Measurements from ENCODE around the gene HTR3A.
A peak's percentile ranks its signal among the peaks of the same experiment; 100 is the strongest.

Gene HTR3A

DNA sequence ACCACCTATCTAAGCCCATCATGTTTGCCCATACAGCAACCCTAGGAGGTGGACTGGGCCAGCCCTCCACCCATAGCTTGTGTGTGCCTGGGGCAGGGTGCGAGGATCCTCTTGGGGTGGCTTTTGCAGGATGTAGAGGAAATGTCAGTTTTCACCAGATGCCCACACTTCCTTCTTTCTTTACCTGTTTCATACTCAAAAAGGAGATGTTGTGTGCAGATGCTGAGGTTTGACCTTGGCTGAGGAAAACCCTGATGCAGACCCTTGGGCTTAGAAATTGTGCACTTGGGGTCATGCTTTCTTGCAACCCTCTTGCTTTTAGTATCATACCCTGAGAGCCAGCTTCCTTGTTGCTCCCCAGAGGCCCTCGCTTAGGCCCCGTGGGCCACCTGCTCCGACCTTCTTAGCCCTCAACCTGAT lies 2.2 kb downstream of the HTR3A start:
- H3K4me3 ChIP-seq (ENCODE audit: severe bottlenecking), result no peak overlapping the region
- ATAC-seq (ENCODE audit: low read depth), result no peak
- H3K27me3 ChIP-seq (ENCODE audit: insufficient read depth, poor library complexity, severe bottlenecking), result peaks cover 28% of the 10 kb centered on the region
- no peak for TF ChIP-seq CTCF (IDR thresholded peaks at IDR 0.05; ENCODE audit: poor library complexity, severe bottlenecking)
- peak; percentile 26 for DNase-seq (ENCODE audit: low spot score)
- no peaks in the 10 kb centered on the region for H3K9me3 ChIP-seq (ENCODE audit: severe bottlenecking)
- no peak overlapping the region for H3K27ac ChIP-seq (ENCODE audit: poor library complexity, severe bottlenecking)
- no peaks in the 10 kb centered on the region for H3K36me3 ChIP-seq (ENCODE audit: low read depth)
- H3K4me1 ChIP-seq (ENCODE audit: insufficient read depth, poor library complexity, severe bottlenecking), result peaks cover 3% of the 10 kb centered on the region

DNA sequence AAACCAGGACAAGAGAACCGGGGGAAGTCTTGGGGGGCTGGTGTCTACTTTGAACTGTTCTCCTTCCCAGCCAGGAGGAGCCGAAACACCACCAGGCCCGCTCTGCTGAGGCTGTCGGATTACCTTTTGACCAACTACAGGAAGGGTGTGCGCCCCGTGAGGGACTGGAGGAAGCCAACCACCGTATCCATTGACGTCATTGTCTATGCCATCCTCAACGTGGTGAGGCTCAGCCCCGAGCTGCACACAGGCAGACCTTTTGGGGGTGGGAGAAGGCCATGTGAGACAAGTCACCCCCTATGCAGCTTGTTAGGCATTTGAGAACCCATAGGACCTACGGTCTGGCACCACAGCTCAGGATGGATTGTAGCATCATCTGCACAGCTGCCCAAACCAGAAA lies 2.8 kb downstream of the HTR3A start:
- no peak for TF ChIP-seq CTCF (IDR thresholded peaks at IDR 0.05; ENCODE audit: poor library complexity, severe bottlenecking)
- Histone ChIP-seq H3K27me3 (ENCODE audit: insufficient read depth, poor library complexity, severe bottlenecking) (peaks cover 32% of the 10 kb centered on the region), H3K27ac (ENCODE audit: poor library complexity, severe bottlenecking) (no peak overlapping the region), H3K4me3 (ENCODE audit: severe bottlenecking) (no peak overlapping the region), H3K36me3 (ENCODE audit: low read depth) (no peaks in the 10 kb centered on the region), H3K9me3 (ENCODE audit: severe bottlenecking) (no peaks in the 10 kb centered on the region), H3K4me1 (ENCODE audit: insufficient read depth, poor library complexity, severe bottlenecking) (peaks cover 3% of the 10 kb centered on the region)
- ATAC-seq (ENCODE audit: low read depth) (no peak), DNase-seq (ENCODE audit: low spot score) (peak; percentile 47)

- Histone ChIP-seq H3K4me1 (ENCODE audit: insufficient read depth, poor library complexity, severe bottlenecking) (peaks cover 3% of the 10 kb centered on the region), H3K27ac (ENCODE audit: poor library complexity, severe bottlenecking) (no peak overlapping the region), H3K9me3 (ENCODE audit: severe bottlenecking) (no peaks in the 10 kb centered on the region), H3K27me3 (ENCODE audit: insufficient read depth, poor library complexity, severe bottlenecking) (peaks cover 37% of the 10 kb centered on the region), H3K4me3 (ENCODE audit: severe bottlenecking) (no peak overlapping the region), H3K36me3 (ENCODE audit: low read depth) (no peaks in the 10 kb centered on the region)
- no peak for ATAC-seq (ENCODE audit: low read depth)
- no peak for DNase-seq (ENCODE audit: low spot score)
- TF ChIP-seq CTCF (IDR thresholded peaks at IDR 0.05; ENCODE audit: poor library complexity, severe bottlenecking), result no peak
These were observed 4.5 kb downstream of the HTR3A start for GRCh38 chr11:113979431-113979830.

- Histone ChIP-seq H3K9me3 (ENCODE audit: severe bottlenecking) (no peaks in the 10 kb centered on the region), H3K27me3 (ENCODE audit: insufficient read depth, poor library complexity, severe bottlenecking) (peaks cover 42% of the 10 kb centered on the region)
- no peak for TF ChIP-seq CTCF (IDR thresholded peaks at IDR 0.05; ENCODE audit: poor library complexity, severe bottlenecking)
These were observed 5.9 kb downstream of the HTR3A start for GRCh38 chr11:113980785-113981184.

GRCh38 chr11:113982306-113982705 lies 7.4 kb downstream of the HTR3A start:
- TF ChIP-seq CTCF (IDR thresholded peaks at IDR 0.05; ENCODE audit: poor library complexity, severe bottlenecking), result no peak
- H3K4me3 ChIP-seq (ENCODE audit: severe bottlenecking), result no peak overlapping the region
- H3K4me1 ChIP-seq (ENCODE audit: insufficient read depth, poor library complexity, severe bottlenecking), result no peaks in the 10 kb centered on the region
- H3K27me3 ChIP-seq (ENCODE audit: insufficient read depth, poor library complexity, severe bottlenecking), result peaks cover 42% of the 10 kb centered on the region
- ATAC-seq (ENCODE audit: low read depth), result no peak
- no peak overlapping the region for H3K27ac ChIP-seq (ENCODE audit: poor library complexity, severe bottlenecking)
- DNase-seq (ENCODE audit: low spot score), result no peak
- no peaks in the 10 kb centered on the region for H3K36me3 ChIP-seq (ENCODE audit: low read depth)
- H3K9me3 ChIP-seq (ENCODE audit: severe bottlenecking), result no peaks in the 10 kb centered on the region

More at GRCh38 chr11:113980785-113981184, 5.9 kb downstream of the HTR3A start:
- Histone ChIP-seq H3K4me3 (ENCODE audit: severe bottlenecking) (no peak overlapping the region), H3K4me1 (ENCODE audit: insufficient read depth, poor library complexity, severe bottlenecking) (no peaks in the 10 kb centered on the region), H3K36me3 (ENCODE audit: low read depth) (no peaks in the 10 kb centered on the region), H3K27ac (ENCODE audit: poor library complexity, severe bottlenecking) (no peak overlapping the region)
- no peak for ATAC-seq (ENCODE audit: low read depth)
- DNase-seq (ENCODE audit: low spot score), result no peak

Measured in RWPE2 (cell line).